HEK293 (cell line): ENCODE data around the gene EREG.

ENCODE experiments used
- CTCF ChIP-seq: fragments of 450-650 bp; formaldehyde crosslinking; IDR thresholded peaks from 2 replicates; pipeline ENCODE4 v1.5.1; 2016; ENCODE audit warnings: missing biosample characterization, missing genetic modification characterization
- KLF8 ChIP-seq: fragments of 450-650 bp; formaldehyde crosslinking; IDR thresholded peaks from 2 replicates; pipeline ENCODE4 v1.5.1; 2016; ENCODE audit warnings: missing biosample characterization, missing genetic modification characterization
- MEIS1 ChIP-seq: sonication (generic); formaldehyde crosslinking; IDR thresholded peaks from 2 replicates; pipeline ENCODE4 v1.8.1; 2022; ENCODE audit warnings: missing genetic modification reagents, mild to moderate bottlenecking, borderline replicate concordance
- ZBTB20 ChIP-seq: fragments of 450-650 bp; formaldehyde crosslinking; IDR thresholded peaks from 2 replicates; pipeline ENCODE4 v1.5.1; 2016; ENCODE audit warnings: missing biosample characterization, missing genetic modification characterization
- ZNF274 ChIP-seq, 2 experiments: fragments of 200-500 bp in 1 of 2; fragments of 450-650 bp in 1 of 2; sonication (Bioruptor generic) in 1 of 2; formaldehyde crosslinking in 1 of 2; IDR thresholded peaks; 2 replicates each; pipeline versions ENCODE4 v1.5.1 to v1.6.1; 2014 to 2016; ENCODE audit warnings: borderline replicate concordance in 1 of 2, inconsistent platforms in 1 of 2, low read length in 1 of 2, missing biosample characterization in 1 of 2, missing genetic modification characterization in 1 of 2
- ZNF426 ChIP-seq: fragments of 450-650 bp; formaldehyde crosslinking; IDR thresholded peaks from 2 replicates; pipeline ENCODE4 v1.5.1; 2017; ENCODE audit warnings: missing biosample characterization, missing genetic modification characterization, mild to moderate bottlenecking, inconsistent platforms, moderate library complexity
- ZNF776 ChIP-seq: fragments of 450-650 bp; formaldehyde crosslinking; IDR thresholded peaks from 2 replicates; pipeline ENCODE4 v1.5.0; 2017; ENCODE audit warnings: missing biosample characterization, missing genetic modification characterization, borderline replicate concordance
- TF ChIP-seq, protein P1 (sequence below): fragments of 450-650 bp; formaldehyde crosslinking; IDR thresholded peaks from 2 replicates; pipeline ENCODE4 v1.5.1; 2016; ENCODE audit warnings: missing biosample characterization, missing genetic modification characterization
- TF ChIP-seq, protein P2 (sequence below): fragments of 450-650 bp; formaldehyde crosslinking; IDR thresholded peaks from 2 replicates; pipeline ENCODE4 v1.5.1; 2016; ENCODE audit warnings: missing biosample characterization, missing genetic modification characterization, low read depth

DNA sequence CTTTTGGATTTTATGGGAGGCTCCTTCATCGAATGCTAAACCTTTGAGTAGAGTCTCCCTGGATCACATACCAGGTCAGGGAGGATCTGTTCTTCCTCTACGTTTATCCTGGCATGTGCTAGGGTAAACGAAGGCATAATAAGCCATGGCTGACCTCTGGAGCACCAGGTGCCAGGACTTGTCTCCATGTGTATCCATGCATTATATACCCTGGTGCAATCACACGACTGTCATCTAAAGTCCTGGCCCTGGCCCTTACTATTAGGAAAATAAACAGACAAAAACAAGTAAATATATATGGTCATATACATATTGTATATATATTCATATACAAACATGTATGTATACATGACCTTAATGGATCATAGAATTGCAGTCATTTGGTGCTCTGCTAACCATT lies 21.2 kb downstream of the EREG start:
- no peak for TF ChIP-seq ZBTB20
- no peak for TF ChIP-seq MEIS1 (CRISPR knock-in tag)
- TF ChIP-seq CTCF, result no peak
- TF ChIP-seq, protein P1, sequence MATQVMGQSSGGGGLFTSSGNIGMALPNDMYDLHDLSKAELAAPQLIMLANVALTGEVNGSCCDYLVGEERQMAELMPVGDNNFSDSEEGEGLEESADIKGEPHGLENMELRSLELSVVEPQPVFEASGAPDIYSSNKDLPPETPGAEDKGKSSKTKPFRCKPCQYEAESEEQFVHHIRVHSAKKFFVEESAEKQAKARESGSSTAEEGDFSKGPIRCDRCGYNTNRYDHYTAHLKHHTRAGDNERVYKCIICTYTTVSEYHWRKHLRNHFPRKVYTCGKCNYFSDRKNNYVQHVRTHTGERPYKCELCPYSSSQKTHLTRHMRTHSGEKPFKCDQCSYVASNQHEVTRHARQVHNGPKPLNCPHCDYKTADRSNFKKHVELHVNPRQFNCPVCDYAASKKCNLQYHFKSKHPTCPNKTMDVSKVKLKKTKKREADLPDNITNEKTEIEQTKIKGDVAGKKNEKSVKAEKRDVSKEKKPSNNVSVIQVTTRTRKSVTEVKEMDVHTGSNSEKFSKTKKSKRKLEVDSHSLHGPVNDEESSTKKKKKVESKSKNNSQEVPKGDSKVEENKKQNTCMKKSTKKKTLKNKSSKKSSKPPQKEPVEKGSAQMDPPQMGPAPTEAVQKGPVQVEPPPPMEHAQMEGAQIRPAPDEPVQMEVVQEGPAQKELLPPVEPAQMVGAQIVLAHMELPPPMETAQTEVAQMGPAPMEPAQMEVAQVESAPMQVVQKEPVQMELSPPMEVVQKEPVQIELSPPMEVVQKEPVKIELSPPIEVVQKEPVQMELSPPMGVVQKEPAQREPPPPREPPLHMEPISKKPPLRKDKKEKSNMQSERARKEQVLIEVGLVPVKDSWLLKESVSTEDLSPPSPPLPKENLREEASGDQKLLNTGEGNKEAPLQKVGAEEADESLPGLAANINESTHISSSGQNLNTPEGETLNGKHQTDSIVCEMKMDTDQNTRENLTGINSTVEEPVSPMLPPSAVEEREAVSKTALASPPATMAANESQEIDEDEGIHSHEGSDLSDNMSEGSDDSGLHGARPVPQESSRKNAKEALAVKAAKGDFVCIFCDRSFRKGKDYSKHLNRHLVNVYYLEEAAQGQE, result no peak
- no peak for TF ChIP-seq KLF8 (tag by site-specific recombination)
- no peak for TF ChIP-seq ZNF426
- TF ChIP-seq ZNF776 (tag by site-specific recombination), result no peak
- TF ChIP-seq, protein P2, sequence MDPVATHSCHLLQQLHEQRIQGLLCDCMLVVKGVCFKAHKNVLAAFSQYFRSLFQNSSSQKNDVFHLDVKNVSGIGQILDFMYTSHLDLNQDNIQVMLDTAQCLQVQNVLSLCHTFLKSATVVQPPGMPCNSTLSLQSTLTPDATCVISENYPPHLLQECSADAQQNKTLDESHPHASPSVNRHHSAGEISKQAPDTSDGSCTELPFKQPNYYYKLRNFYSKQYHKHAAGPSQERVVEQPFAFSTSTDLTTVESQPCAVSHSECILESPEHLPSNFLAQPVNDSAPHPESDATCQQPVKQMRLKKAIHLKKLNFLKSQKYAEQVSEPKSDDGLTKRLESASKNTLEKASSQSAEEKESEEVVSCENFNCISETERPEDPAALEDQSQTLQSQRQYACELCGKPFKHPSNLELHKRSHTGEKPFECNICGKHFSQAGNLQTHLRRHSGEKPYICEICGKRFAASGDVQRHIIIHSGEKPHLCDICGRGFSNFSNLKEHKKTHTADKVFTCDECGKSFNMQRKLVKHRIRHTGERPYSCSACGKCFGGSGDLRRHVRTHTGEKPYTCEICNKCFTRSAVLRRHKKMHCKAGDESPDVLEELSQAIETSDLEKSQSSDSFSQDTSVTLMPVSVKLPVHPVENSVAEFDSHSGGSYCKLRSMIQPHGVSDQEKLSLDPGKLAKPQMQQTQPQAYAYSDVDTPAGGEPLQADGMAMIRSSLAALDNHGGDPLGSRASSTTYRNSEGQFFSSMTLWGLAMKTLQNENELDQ (tag by site-specific recombination), result no peak
- no peak for TF ChIP-seq ZNF274 (IDR thresholded peaks at IDR 0.05; ENCODE audit: low read length)
- TF ChIP-seq ZNF274 (tag by site-specific recombination; IDR thresholded peaks at IDR 0.05; ENCODE audit: borderline replicate concordance), result no peak
